ENCODE results near the gene GP1BB. TPM values are rescaled to one million over a fixed set of nuclear protein-coding genes. Genes with fewer than 3 reads are reported as not detected.

The GP1BB gene
- 0.20 and 0.60 TPM in 2 replicates for polyA plus RNA-seq (2011; rRNA removed)
- polyA minus RNA-seq (2011; rRNA and poly(A)+ RNA removed), result 0.28 TPM in 1 of 2 replicates, not detected in the other

DNA sequence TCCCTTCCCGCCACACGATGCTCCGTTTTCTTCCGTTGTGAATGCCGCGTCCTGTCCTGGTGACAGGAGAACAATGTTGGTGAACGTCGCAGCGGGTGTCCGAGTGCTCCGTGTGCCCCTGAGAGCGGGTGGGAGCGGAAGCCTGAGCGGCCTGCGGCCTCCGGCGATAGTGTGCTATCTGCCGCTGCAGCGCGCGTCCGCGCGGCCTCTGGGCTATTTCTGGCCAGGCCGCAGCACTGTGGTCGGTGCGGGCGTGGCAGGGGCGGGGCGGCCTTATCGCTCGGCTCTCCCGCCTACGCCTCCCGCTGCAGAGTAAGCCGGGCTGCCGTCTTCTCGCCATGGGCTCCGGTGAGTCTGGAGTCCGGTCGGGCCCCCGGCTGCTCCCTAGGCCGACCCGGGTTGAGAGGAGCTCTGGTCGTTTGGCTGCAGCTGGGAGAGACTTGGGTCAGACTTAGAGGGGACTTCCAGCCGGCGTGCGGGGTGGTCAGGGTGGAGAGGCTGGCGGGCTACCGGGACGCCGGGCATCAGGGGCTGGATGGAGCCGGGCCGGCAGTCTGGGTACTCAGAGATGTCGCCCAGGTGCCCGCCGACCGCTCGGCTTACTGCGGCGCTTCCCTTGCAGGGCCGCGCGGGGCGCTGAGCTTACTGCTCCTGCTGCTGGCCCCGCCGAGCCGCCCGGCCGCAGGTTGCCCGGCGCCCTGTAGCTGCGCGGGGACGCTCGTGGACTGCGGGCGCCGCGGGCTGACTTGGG lies at the start of gene GP1BB:
GP1BB (plus strand) TSS at position 308 of the 751 bp plus-strand sequence; CDS start at position 339, 31 bp downstream.
- DNase-seq (ENCODE audit: low read depth, low spot score), result no peak
- peaks cover 42% of the 10 kb centered on the region; the same call in 1 of the 2 replicates for H3K9me3 ChIP-seq (ENCODE audit: control insufficient read depth, insufficient read depth, low read length)
- H3K27me3 ChIP-seq (ENCODE audit: control insufficient read depth, insufficient read depth, low read length), result peaks cover 7% of the 10 kb centered on the region
- POLR2A ChIA-PET, result interaction anchor here (0.5 to 0.6 kb wide), 2 partner anchors 23 to 66 kb away, joined by 5 to 13 read pairs; no protein-coding TSS in a partner anchor
- TF ChIP-seq CTCF (IDR thresholded peaks at IDR 0.05; ENCODE audit: low read depth, low read length), result no peak
- H3K27ac ChIP-seq (ENCODE audit: low read depth, low read length), result no peak within 1 kb of the TSS
- H3K4me3 ChIP-seq (ENCODE audit: low read depth, low read length), result no peak within 1 kb of the TSS
- CTCF ChIA-PET, result interaction anchor here (0.9 kb wide), 1 partner anchor 187 kb away, joined by 3 read pairs; no protein-coding TSS in a partner anchor

GRCh38 chr22:19673660-19674059 lies 49.7 kb upstream of the GP1BB start:
- no peak for DNase-seq (ENCODE audit: low read depth, low spot score)
- Histone ChIP-seq H3K9me3 (ENCODE audit: control insufficient read depth, insufficient read depth, low read length) (no peaks in the 10 kb centered on the region; the same call in 1 of the 2 replicates), H3K27ac (ENCODE audit: low read depth, low read length) (no peak overlapping the region), H3K4me3 (ENCODE audit: low read depth, low read length) (no peak overlapping the region), H3K27me3 (ENCODE audit: control insufficient read depth, insufficient read depth, low read length) (peaks cover 23% of the 10 kb centered on the region)
- no peak for TF ChIP-seq CTCF (IDR thresholded peaks at IDR 0.05; ENCODE audit: low read depth, low read length)
- CTCF ChIA-PET, result no interaction called here
- POLR2A ChIA-PET, result interaction anchor here (0.6 kb wide), 1 partner anchor 183 kb away, joined by 4 read pairs; no protein-coding TSS in a partner anchor

DNA sequence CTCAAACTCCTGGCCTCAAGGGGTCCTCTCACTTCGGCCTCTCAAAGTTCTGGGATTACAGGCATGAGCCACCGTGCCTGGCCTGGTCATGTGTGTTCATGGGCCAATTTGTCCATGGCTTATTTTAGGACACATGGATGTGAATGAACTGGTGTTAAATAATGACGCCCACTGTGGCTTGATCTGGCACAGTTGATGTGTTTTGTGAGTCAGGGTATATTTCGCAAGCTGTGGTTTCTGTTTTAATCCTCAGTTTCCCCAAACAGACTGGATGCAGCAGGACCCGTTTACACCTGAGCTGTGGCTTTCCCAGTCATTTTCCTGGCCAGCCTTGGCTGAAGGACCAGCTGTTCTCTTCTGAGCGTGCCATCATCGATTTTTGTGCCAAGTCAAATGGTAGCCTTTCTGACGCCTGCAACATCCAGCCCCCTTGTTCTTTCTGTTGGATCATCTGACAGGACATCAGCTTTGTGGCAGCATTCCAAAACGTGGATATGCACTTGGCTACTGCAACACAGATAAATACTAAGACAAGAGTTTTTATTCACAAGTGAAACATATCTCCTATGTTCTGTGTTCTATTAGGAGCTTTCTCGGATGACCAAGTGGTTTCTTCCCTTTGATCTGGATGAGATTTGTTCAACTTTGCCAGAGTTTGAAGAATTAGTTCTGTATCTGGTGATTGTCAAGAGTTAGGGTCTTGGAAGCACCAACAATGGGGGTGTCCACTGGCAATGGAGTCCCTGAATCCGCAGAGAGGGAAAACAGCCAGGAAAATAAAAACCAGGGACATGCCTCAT lies 49.0 kb upstream of the GP1BB start:
- no peaks in the 10 kb centered on the region; the same call in 1 of the 2 replicates for H3K9me3 ChIP-seq (ENCODE audit: control insufficient read depth, insufficient read depth, low read length)
- ChIA-PET CTCF (no interaction called here), POLR2A (interaction anchor here (0.6 kb wide), 1 partner anchor 183 kb away, joined by 4 read pairs; no protein-coding TSS in a partner anchor)
- TF ChIP-seq CTCF (IDR thresholded peaks at IDR 0.05; ENCODE audit: low read depth, low read length), result no peak
- H3K27me3 ChIP-seq (ENCODE audit: control insufficient read depth, insufficient read depth, low read length), result peaks cover 23% of the 10 kb centered on the region
- no peak overlapping the region for H3K27ac ChIP-seq (ENCODE audit: low read depth, low read length)
- no peak overlapping the region for H3K4me3 ChIP-seq (ENCODE audit: low read depth, low read length)
- DNase-seq (ENCODE audit: low read depth, low spot score), result no peak

- no peak for DNase-seq (ENCODE audit: low read depth, low spot score)
- ChIA-PET POLR2A (no interaction called here), CTCF (no interaction called here)
- H3K27me3 ChIP-seq (ENCODE audit: control insufficient read depth, insufficient read depth, low read length), result peaks cover 23% of the 10 kb centered on the region
- H3K9me3 ChIP-seq (ENCODE audit: control insufficient read depth, insufficient read depth, low read length), result no peaks in the 10 kb centered on the region; the same call in none of the 2 replicates
- H3K4me3 ChIP-seq (ENCODE audit: low read depth, low read length), result no peak overlapping the region
- no peak overlapping the region for H3K27ac ChIP-seq (ENCODE audit: low read depth, low read length)
- TF ChIP-seq CTCF (IDR thresholded peaks at IDR 0.05; ENCODE audit: low read depth, low read length), result no peak
Observed at GRCh38 chr22:19674929-19675253, 48.4 kb upstream of the GP1BB start.
